BLaER1 treated with 17β-estradiol and CSF1 and Interleukin-3, amounts not matched to agents 10 nM and 100 nM (cell line): ENCODE measurements around the gene TECTA.
"Not testable (repeated sequence)": the region's sequence is repeated elsewhere in the genome, so short reads cannot be mapped to it uniquely, and the experiment has no call there.

ENCODE experiments used
- H3K27ac ChIP-seq, 11 experiments: shearing (Covaris generic); formaldehyde crosslinking; 2 replicates each; pipeline ENCODE4 v1.8.1; 2022
- H3K27me3 ChIP-seq, 11 experiments: shearing (Covaris generic); formaldehyde crosslinking; 2 replicates each; pipeline ENCODE4 v1.8.1; 2022
- H3K36me3 ChIP-seq, 11 experiments: shearing (Covaris generic); formaldehyde crosslinking; 2 replicates each; pipeline ENCODE4 v1.8.1; 2022
- H3K4me1 ChIP-seq, 10 experiments: shearing (Covaris generic); formaldehyde crosslinking; 2 replicates each; pipeline ENCODE4 v1.8.1; 2022
- H3K4me2 ChIP-seq, 11 experiments: shearing (Covaris generic); formaldehyde crosslinking; 2 replicates each; pipeline ENCODE4 v1.8.1; 2022
- H3K4me3 ChIP-seq, 10 experiments: shearing (Covaris generic); formaldehyde crosslinking; 2 replicates each; pipeline ENCODE4 v1.8.1; 2022
- H3K9ac ChIP-seq, 11 experiments: shearing (Covaris generic); formaldehyde crosslinking; 2 replicates each; pipeline ENCODE4 v1.8.1; 2022
- H3K9me3 ChIP-seq, 11 experiments: shearing (Covaris generic); formaldehyde crosslinking; replicated peaks in 1 of 11; 2 replicates each; pipeline ENCODE4 v1.8.1; 2022
- H4K20me1 ChIP-seq, 11 experiments: shearing (Covaris generic); formaldehyde crosslinking; 2 replicates each; pipeline ENCODE4 v1.8.1; 2022
- Cebpa-rat ChIP-seq, 11 experiments: shearing (Covaris generic); IDR thresholded peaks; 2 replicates each; pipeline ENCODE4 v1.8.1; 2022

The TECTA gene

DNA sequence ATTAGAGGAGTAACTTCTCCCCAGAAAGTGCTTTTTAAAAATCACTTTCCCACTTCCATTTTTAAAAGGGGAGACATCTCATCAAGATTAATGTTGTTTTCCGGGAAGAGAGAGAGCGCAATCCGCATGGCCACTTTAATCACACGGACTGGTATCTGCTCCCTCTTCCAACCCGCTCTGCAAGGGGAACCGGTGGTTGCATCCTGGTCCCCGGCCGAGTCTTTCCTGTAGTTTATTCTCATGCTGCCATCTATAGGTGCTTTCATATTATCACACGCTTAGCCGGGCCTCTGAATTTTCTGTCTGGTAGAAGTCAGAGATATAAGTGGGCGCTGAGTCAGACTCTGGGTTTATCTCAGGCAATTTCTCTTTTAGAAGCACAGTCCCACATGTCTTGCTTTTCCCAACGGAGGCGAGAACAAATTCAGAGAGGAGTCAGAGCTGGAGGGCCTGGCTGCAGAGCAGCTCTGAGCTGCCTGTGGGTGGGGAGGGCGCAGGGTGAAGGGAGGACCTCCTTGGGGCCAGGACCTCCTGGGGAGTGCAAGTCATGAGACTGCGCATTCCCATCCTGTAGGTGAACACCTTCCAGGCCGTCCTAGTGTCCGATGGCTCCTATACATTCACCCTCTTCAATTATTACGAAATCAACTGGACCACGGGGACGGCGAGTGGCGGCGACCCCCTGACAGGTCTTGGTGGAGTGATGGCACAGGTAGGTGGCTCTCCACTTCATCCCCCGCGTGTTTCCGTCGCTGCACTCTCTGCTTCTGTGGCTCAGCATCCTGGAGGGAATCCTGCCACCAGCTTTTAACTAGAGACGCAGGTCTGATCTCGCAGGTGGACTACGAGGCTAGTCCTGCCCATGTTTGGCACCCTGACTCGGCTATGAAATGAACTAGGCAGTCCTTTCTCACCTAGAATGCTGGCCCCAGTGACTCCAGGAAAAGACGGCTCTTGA is 11.7 kb downstream of the TECTA start:
- TF ChIP-seq Cebpa-rat (IDR thresholded peaks at IDR 0.05) = peak in 3 of 11 experiments; percentile 23 to 69 (median 34); a peak in 2 of 22 replicates
- peak overlapping the region; percentile 1 to 75 (median 55); a peak in 17 of 22 replicates for H3K4me2 ChIP-seq
- no peaks in the 10 kb centered on the region for H3K36me3 ChIP-seq
- H3K4me3 ChIP-seq = no peak overlapping the region
- H3K9me3 ChIP-seq = no peaks in the 10 kb centered on the region
- H3K9ac ChIP-seq = no peak overlapping the region
- 0 out of 22 replicates have a peak, but pooled peaks cover 0 to 5% (median 0%) of the 10 kb centered on the region in 11 experiments for H3K27me3 ChIP-seq
- H3K4me1 ChIP-seq = peaks cover 0 to 18% (median 16%) of the 10 kb centered on the region in 10 experiments; a peak in 18 of 20 replicates
- no peaks in the 10 kb centered on the region; a peak in 1 of 22 replicates for H4K20me1 ChIP-seq
- H3K27ac ChIP-seq = no peak overlapping the region

DNA sequence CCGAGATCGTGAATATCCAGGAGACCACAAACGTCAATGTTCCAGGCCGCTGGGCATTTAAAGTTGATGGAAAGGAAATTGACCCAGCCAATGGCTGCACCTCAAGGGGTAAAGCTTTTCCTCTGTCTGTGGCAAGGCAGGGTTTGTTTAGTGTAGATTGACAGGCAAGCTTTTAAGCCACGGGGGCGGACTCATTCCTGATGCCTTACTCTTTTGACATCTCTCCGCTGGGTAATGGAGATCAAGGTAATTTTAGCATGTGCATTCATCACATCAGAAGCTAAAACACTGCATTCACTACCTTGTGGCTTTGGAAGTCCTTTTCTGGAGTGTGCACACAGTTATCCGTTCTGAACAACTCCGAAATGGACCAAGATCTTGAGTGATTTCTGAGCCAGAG is 12.6 kb downstream of the TECTA start:
- no peaks in the 10 kb centered on the region for H3K9me3 ChIP-seq
- H3K27ac ChIP-seq = no peak overlapping the region
- H3K4me2 ChIP-seq = peak overlapping the region in 8 of 11 experiments; percentile 1 to 75 (median 60); a peak in 15 of 22 replicates
- no peak for TF ChIP-seq Cebpa-rat (IDR thresholded peaks at IDR 0.05)
- H3K36me3 ChIP-seq = no peaks in the 10 kb centered on the region
- 0 out of 22 replicates have a peak, but pooled peaks cover 0 to 5% (median 0%) of the 10 kb centered on the region in 11 experiments for H3K27me3 ChIP-seq
- H3K4me1 ChIP-seq = peaks cover 0 to 18% (median 16%) of the 10 kb centered on the region in 10 experiments; a peak in 18 of 20 replicates
- no peaks in the 10 kb centered on the region; a peak in 1 of 22 replicates for H4K20me1 ChIP-seq
- H3K9ac ChIP-seq = no peak overlapping the region
- no peak overlapping the region for H3K4me3 ChIP-seq

GRCh38 chr11:121115024-121115423 is 14.0 kb downstream of the TECTA start:
- not testable (repeated sequence) for H3K4me3 ChIP-seq, H3K4me2 ChIP-seq, H3K9ac ChIP-seq, H3K27me3 ChIP-seq, H3K27ac ChIP-seq, H4K20me1 ChIP-seq, H3K36me3 ChIP-seq, H3K9me3 ChIP-seq
- H3K4me1 ChIP-seq = peaks cover 0 to 18% (median 16%) of the 10 kb centered on the region in 10 experiments; a peak in 18 of 20 replicates

DNA sequence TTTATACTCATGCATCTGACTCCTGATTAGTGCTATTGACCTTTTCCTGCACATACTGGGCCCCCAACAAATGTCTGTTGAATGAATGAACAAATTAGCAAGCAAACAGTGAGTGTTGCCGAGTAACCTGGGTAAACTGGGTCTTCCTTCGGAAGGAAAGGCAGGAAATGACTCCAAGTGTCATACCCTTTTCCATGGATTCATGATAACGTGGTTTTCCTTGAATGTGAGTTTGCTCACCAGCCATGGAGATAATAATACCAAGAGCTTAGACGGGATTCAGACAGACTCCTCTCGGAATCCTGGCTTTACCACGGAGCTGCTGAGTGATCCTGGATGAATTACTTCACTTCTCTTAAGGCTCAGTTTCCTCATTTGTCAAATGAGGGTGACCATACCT is 16.7 kb downstream of the TECTA start:
- H3K4me3 ChIP-seq = no peak overlapping the region
- no peak overlapping the region for H3K27ac ChIP-seq
- peaks cover 10 to 19% (median 14%) of the 10 kb centered on the region in 11 experiments for H3K9me3 ChIP-seq
- TF ChIP-seq Cebpa-rat (IDR thresholded peaks at IDR 0.05) = no peak
- H3K4me1 ChIP-seq = peaks cover 0 to 14% (median 14%) of the 10 kb centered on the region in 10 experiments; a peak in 18 of 20 replicates
- no peak overlapping the region for H3K4me2 ChIP-seq
- no peak overlapping the region for H3K9ac ChIP-seq
- no peaks in the 10 kb centered on the region; a peak in 1 of 22 replicates for H4K20me1 ChIP-seq
- H3K36me3 ChIP-seq = peaks cover 0 to 10% (median 0%) of the 10 kb centered on the region in 11 experiments; a peak in 1 of 22 replicates
- no peaks in the 10 kb centered on the region for H3K27me3 ChIP-seq

GRCh38 chr11:121119440-121119839 is 18.4 kb downstream of the TECTA start:
- Histone ChIP-seq H3K9me3 (peaks cover 12 to 30% (median 22%) of the 10 kb centered on the region in 11 experiments), H3K4me1 (peaks cover 0 to 2% (median under 1%) of the 10 kb centered on the region in 10 experiments; a peak in 7 of 20 replicates), H3K36me3 (peaks cover 0 to 10% (median 0%) of the 10 kb centered on the region in 11 experiments; a peak in 1 of 22 replicates), H3K27ac (no peak overlapping the region), H3K4me2 (no peak overlapping the region), H3K4me3 (no peak overlapping the region), H4K20me1 (no peaks in the 10 kb centered on the region), H3K27me3 (no peaks in the 10 kb centered on the region), H3K9ac (no peak overlapping the region)
- TF ChIP-seq Cebpa-rat (IDR thresholded peaks at IDR 0.05) = no peak

- H3K27me3 ChIP-seq = no peaks in the 10 kb centered on the region
- no peak overlapping the region for H3K9ac ChIP-seq
- H4K20me1 ChIP-seq = no peaks in the 10 kb centered on the region
- H3K4me3 ChIP-seq = no peak overlapping the region
- peaks cover 12 to 35% (median 22%) of the 10 kb centered on the region in 11 experiments for H3K9me3 ChIP-seq
- H3K4me1 ChIP-seq = peaks cover 0 to 16% (median 10%) of the 10 kb centered on the region in 10 experiments; a peak in 13 of 20 replicates
- no peak overlapping the region for H3K27ac ChIP-seq
- no peak for TF ChIP-seq Cebpa-rat (IDR thresholded peaks at IDR 0.05)
- H3K4me2 ChIP-seq = no peak overlapping the region
- peaks cover 0 to 10% (median 0%) of the 10 kb centered on the region in 11 experiments; a peak in 1 of 22 replicates for H3K36me3 ChIP-seq
Observed at GRCh38 chr11:121122328-121122727, 21.3 kb downstream of the TECTA start.

GRCh38 chr11:121123496-121124069 is 22.5 kb downstream of the TECTA start:
- Histone ChIP-seq H3K27ac (no peak overlapping the region), H3K27me3 (no peaks in the 10 kb centered on the region), H3K4me3 (no peak overlapping the region), H3K9ac (no peak overlapping the region), H3K4me2 (no peak overlapping the region), H3K9me3 (peaks cover 12 to 35% (median 22%) of the 10 kb centered on the region in 11 experiments), H4K20me1 (no peaks in the 10 kb centered on the region), H3K4me1 (peaks cover 0 to 16% (median 10%) of the 10 kb centered on the region in 10 experiments; a peak in 13 of 20 replicates), H3K36me3 (peaks cover 0 to 10% (median 0%) of the 10 kb centered on the region in 11 experiments; a peak in 1 of 22 replicates)
- no peak for TF ChIP-seq Cebpa-rat (IDR thresholded peaks at IDR 0.05)

DNA sequence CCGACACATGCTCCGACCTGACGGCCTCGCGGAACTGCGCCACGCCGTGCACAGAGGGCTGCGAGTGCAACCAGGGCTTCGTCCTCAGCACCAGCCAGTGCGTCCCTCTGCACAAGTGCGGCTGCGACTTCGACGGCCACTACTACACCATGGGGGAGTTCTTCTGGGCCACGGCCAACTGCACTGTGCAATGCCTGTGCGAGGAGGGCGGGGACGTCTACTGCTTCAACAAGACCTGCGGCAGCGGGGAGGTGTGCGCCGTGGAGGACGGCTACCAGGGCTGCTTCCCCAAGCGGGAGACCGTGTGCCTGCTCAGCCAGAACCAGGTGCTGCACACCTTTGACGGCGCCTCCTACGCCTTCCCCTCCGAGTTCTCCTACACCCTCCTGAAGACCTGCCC is 26.8 kb downstream of the TECTA start:
- H4K20me1 ChIP-seq = no peaks in the 10 kb centered on the region
- H3K4me1 ChIP-seq = peaks cover 0 to 16% (median 10%) of the 10 kb centered on the region in 10 experiments; a peak in 13 of 20 replicates
- H3K9me3 ChIP-seq = peaks cover 2 to 17% (median 8%) of the 10 kb centered on the region in 11 experiments
- no peak overlapping the region for H3K9ac ChIP-seq
- TF ChIP-seq Cebpa-rat (IDR thresholded peaks at IDR 0.05) = no peak
- H3K36me3 ChIP-seq = no peaks in the 10 kb centered on the region; a peak in 1 of 22 replicates
- no peaks in the 10 kb centered on the region for H3K27me3 ChIP-seq
- no peak overlapping the region for H3K27ac ChIP-seq
- H3K4me2 ChIP-seq = no peak overlapping the region
- no peak overlapping the region for H3K4me3 ChIP-seq
